Glutamatergic neuron (in vitro differentiated cells): ENCODE measurements around the gene SNPH. TPM values are rescaled to one million over a fixed set of nuclear protein-coding genes. Genes with fewer than 3 reads are reported as not detected.

Source experiments
- DNase-seq: peaks from one replicate; pipeline ENCODE4 v3.0.0; 2022
- H3K27ac Mint-ChIP-seq: one replicate; pipeline ENCODE4 v1.8.0; 2020; ENCODE audit warnings: mild to moderate bottlenecking, mixed read lengths, inconsistent platforms; ENCODE audit not compliant: unreplicated experiment
- H3K27me3 Mint-ChIP-seq: one replicate; pipeline ENCODE4 v1.8.0; 2020; ENCODE audit warnings: mild to moderate bottlenecking, moderate library complexity, mixed read lengths, inconsistent platforms; ENCODE audit not compliant: unreplicated experiment
- H3K36me3 Mint-ChIP-seq: one replicate; pipeline ENCODE4 v1.8.0; 2020; ENCODE audit warnings: mild to moderate bottlenecking, mixed read lengths, inconsistent platforms; ENCODE audit not compliant: unreplicated experiment
- H3K4me1 Mint-ChIP-seq: one replicate; pipeline ENCODE4 v1.8.0; 2020; ENCODE audit warnings: mild to moderate bottlenecking, low read depth, mixed read lengths, inconsistent platforms; ENCODE audit not compliant: unreplicated experiment
- H3K4me3 Mint-ChIP-seq: one replicate; pipeline ENCODE4 v1.8.0; 2020; ENCODE audit warnings: mild to moderate bottlenecking, mixed read lengths, inconsistent platforms; ENCODE audit not compliant: unreplicated experiment
- H3K9me3 Mint-ChIP-seq: one replicate; pipeline ENCODE4 v1.8.0; 2020; ENCODE audit warnings: mild to moderate bottlenecking, moderate library complexity, mixed read lengths, inconsistent platforms; ENCODE audit not compliant: unreplicated experiment
- total RNA-seq: library from RNA; stranded (reverse); fragmentation: NEBNext Ultra II Directional; extraction: Animal tissue kit (Norgen Biotek cat#: 25700); gene quantifications from one replicate; pipeline ENCODE4 v1.2.1, GENCODE V29; 2021; ENCODE audit not compliant: unreplicated experiment
- TF ChIP-seq, protein P1 (sequence below): fragments of 200-600 bp; sonication (generic); IDR thresholded peaks from one replicate; pipeline ENCODE4 v1.5.0; 2021; ENCODE audit not compliant: partially characterized antibody, unreplicated experiment

Gene SNPH
- total RNA-seq, 1 donor from 2014 or later = 34.5 TPM

DNA sequence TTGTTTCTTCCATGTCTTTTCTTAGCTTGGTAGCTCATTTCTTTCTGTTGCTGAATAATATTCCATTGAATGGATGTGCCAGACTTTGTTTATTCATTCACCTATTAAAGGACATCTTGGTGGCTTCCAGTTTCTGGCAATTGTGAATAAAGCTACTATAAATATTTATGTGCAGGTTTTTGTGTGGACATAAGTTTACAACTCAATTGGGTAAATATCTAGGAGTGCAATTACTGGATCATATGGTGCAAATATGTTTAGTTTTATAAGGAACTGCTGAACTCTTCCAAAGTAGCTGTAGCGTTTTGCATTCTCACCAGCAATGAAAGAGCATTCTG, 79.6 kb downstream of the SNPH start:
- Mint-ChIP-seq H3K4me1 (peaks cover 18% of the 10 kb centered on the region), H3K36me3 (peaks cover 19% of the 10 kb centered on the region), H3K27me3 (peaks cover 9% of the 10 kb centered on the region), H3K9me3 (peaks cover 5% of the 10 kb centered on the region), H3K4me3 (no peak overlapping the region), H3K27ac (no peak overlapping the region)
- no peak for DNase-seq
- TF ChIP-seq, protein P1, sequence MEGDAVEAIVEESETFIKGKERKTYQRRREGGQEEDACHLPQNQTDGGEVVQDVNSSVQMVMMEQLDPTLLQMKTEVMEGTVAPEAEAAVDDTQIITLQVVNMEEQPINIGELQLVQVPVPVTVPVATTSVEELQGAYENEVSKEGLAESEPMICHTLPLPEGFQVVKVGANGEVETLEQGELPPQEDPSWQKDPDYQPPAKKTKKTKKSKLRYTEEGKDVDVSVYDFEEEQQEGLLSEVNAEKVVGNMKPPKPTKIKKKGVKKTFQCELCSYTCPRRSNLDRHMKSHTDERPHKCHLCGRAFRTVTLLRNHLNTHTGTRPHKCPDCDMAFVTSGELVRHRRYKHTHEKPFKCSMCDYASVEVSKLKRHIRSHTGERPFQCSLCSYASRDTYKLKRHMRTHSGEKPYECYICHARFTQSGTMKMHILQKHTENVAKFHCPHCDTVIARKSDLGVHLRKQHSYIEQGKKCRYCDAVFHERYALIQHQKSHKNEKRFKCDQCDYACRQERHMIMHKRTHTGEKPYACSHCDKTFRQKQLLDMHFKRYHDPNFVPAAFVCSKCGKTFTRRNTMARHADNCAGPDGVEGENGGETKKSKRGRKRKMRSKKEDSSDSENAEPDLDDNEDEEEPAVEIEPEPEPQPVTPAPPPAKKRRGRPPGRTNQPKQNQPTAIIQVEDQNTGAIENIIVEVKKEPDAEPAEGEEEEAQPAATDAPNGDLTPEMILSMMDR = no peak

DNA sequence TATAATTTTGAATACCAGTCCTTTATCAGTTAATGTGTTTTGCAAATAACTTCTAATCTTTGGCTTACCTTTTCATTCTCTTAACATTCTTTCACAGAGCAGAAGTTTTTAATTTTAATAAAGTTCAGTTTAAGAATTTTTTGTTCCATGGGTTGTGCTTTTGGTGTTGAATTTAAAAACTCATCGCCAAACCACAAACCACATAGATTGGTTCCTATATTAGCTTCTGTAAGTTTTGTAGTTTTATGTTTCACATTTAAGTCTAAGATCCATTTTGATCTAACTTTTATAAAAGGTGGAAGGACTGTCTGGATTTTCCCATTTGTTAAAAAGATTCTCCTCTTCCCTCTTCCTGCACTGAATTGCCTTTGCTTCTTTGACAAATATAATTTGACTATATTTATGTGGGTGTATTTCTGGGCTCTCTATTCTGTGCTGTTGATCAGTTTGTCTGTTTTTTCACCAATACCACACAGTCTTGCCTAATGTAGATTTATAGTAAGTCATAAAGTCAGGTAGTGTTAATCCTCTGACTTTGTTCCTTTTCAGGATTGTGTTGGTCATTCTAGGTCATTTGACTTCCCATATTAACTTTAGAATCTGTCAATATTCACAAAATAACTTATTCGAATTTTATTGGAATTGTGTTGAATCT, 80.3 kb downstream of the SNPH start:
- DNase-seq = no peak
- Mint-ChIP-seq H3K4me1 (peaks cover 13% of the 10 kb centered on the region), H3K27ac (no peak overlapping the region), H3K4me3 (no peak overlapping the region), H3K27me3 (peaks cover 9% of the 10 kb centered on the region), H3K36me3 (peaks cover 26% of the 10 kb centered on the region), H3K9me3 (peaks cover 9% of the 10 kb centered on the region)
- TF ChIP-seq, protein P1 = no peak

DNA sequence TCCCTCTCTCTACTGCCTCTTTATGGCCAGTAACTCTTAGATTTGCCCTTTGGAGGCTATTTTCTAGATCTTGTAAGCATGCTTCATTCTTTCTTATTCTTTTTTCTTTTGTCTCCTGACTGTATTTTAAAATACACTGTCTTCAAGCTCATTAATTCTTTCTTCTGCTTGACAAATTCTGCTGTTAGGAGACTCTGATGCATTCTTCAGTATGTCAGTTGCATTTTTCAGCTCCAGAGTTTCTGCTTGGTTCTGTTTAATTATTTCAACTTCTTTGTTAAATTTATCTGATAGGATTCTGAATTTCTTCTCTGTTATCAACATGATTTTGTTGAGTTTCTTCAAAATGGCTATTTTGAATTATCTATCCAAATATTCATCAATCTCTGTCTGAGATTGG, 87.9 kb downstream of the SNPH start:
- DNase-seq = no peak
- TF ChIP-seq, protein P1 = no peak

DNA sequence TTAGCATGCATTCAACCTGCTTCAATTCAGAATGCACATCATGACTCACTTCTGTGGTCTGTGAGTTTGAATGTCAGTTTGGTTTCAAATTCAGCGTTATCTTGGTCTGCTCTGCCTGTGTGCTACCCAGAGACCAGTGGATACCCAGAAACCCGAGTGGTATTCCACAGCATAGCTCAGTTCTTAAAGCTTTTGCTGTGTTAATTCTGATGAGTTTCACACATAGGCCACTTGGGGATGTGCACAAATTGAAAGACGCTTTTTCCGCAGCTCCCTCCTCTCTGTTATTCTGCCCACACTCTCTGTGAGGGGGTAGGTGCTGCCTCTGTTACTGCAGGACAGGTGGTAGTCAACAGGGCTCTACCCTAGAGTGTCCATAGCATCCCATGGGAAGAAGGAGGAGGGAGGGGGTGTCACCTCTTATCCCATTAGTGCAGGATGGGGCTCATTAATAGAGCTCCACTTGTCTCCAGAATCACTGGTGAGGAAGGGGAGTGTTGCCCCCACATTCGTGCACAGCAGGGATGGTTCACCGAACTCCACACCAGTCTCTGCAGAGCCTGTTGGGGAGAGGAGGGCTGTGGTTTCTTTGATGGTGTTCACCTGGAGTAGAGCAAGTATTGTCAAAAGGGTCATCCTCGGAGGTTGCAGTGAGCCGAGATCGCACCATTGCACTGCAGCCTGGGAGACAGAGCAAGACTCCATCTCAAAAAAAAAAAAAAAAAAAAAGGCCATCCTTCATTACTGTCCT, 92.0 kb downstream of the SNPH start:
- DNase-seq = no peak
- peaks cover 4% of the 10 kb centered on the region for H3K4me1 Mint-ChIP-seq
- H3K4me3 Mint-ChIP-seq = no peak overlapping the region
- H3K27me3 Mint-ChIP-seq = peaks cover 2% of the 10 kb centered on the region
- H3K9me3 Mint-ChIP-seq = peaks cover 9% of the 10 kb centered on the region
- TF ChIP-seq, protein P1 = no peak
- H3K36me3 Mint-ChIP-seq = peaks cover 40% of the 10 kb centered on the region
- H3K27ac Mint-ChIP-seq = peak overlapping the region; percentile 28

More for the DNA sequence above, 87.9 kb downstream of the SNPH start:
- H3K4me1 Mint-ChIP-seq = peaks cover 1% of the 10 kb centered on the region
- H3K36me3 Mint-ChIP-seq = peaks cover 60% of the 10 kb centered on the region
- H3K4me3 Mint-ChIP-seq = no peak overlapping the region
- H3K27me3 Mint-ChIP-seq = no peaks in the 10 kb centered on the region
- no peak overlapping the region for H3K27ac Mint-ChIP-seq
- peaks cover 15% of the 10 kb centered on the region for H3K9me3 Mint-ChIP-seq

Other genes starting within 250 kb of the SNPH start
- gene PSMF1, start 147.7 kb upstream of the SNPH start, total RNA-seq = 241 TPM
- gene TMEM74B, start 81.3 kb upstream of the SNPH start, total RNA-seq = 5.0 TPM
- not detected for gene C20orf202, start 62.8 kb upstream of the SNPH start, total RNA-seq
- not detected for gene RAD21L1, start 40.2 kb upstream of the SNPH start, total RNA-seq
- gene SDCBP2, start 62.8 kb downstream of the SNPH start, total RNA-seq = 4.0 TPM
- 350 TPM for gene FKBP1A, start 126.8 kb downstream of the SNPH start, total RNA-seq
- gene NSFL1C, start 200.6 kb downstream of the SNPH start, total RNA-seq = 71.4 TPM
- not detected for gene SIRPB2, start 225.1 kb downstream of the SNPH start, total RNA-seq